Prostate gland (tissue), 2 donors: ENCODE measurements around the gene ADAMTSL1. TPM values are rescaled to one million over a fixed set of nuclear protein-coding genes. Genes with fewer than 3 reads are reported as not detected.

ENCODE experiments used
- DNase-seq: peaks from one replicate; pipeline ENCODE4 v3.0.0-alpha.2; 2019; ENCODE audit warnings: low spot score
- H3K27ac ChIP-seq, 2 donors: fragments of 200-600 bp; sonication (generic); 2 replicates each; pipeline ENCODE4 v1.5.1; 2017 to 2019
- H3K27me3 ChIP-seq: fragments of 200-600 bp; sonication (generic); replicated peaks from 2 replicates; pipeline ENCODE4 v1.5.1; 2019; ENCODE audit not compliant: insufficient read depth
- H3K36me3 ChIP-seq, 2 donors: fragments of 200-600 bp; sonication (generic); 1 replicate in 1 of 2; 2 replicates in 1 of 2; pipeline versions ENCODE4 v1.5.1 to v1.8.1; 2017 to 2019
- H3K4me1 ChIP-seq: fragments of 200-600 bp; sonication (generic); replicated peaks from 2 replicates; pipeline ENCODE4 v1.5.1; 2019
- H3K4me3 ChIP-seq, 2 donors: fragments of 200-600 bp; sonication (generic); 2 replicates each; pipeline ENCODE4 v1.5.1; 2017 to 2019
- H3K9me3 ChIP-seq: fragments of 200-600 bp; sonication (generic); 2 replicates; pipeline ENCODE4 v1.5.1; 2017
- CTCF ChIP-seq, 4 experiments: fragments of 200-600 bp in 2 of 4; fragments of 450-650 bp in 2 of 4; sonication (generic) in 2 of 4; IDR thresholded peaks; 1 replicate in 3 of 4; 2 replicates in 1 of 4; pipeline ENCODE4 v1.5.1; 2016 to 2019; ENCODE audit warnings: antibody characterized with exemption in 4 of 4, mild to moderate bottlenecking in 2 of 4, moderate library complexity in 2 of 4
- POLR2A ChIP-seq: fragments of 450-650 bp; IDR thresholded peaks from one replicate; pipeline ENCODE4 v1.6.1; 2016; ENCODE audit warnings: antibody characterized with exemption, mild to moderate bottlenecking
- POLR2AphosphoS5 ChIP-seq: sonication (generic); formaldehyde crosslinking; IDR thresholded peaks from one replicate; pipeline ENCODE4 v1.6.1; 2017; ENCODE audit warnings: antibody characterized with exemption
- WGBS: methylation state at CpG from one replicate; pipeline ENCODE4 v1.1.5; 2018; 5-methylcytosine and 5-hydroxymethylcytosine counted together
- intact Hi-C: fragments of 100-400 bp; cut with DNase I; formaldehyde crosslinking; loops from one replicate; pipeline ENCODE4 v1.14.2; 2022
- total RNA-seq, 2 donors: library from RNA; depleted of rRNA; stranded (reverse); fragments of >200 nt; gene quantifications; one replicate each; pipeline ENCODE4 v1.1.0, GENCODE V29; 2016

The ADAMTSL1 gene
- total RNA-seq, 2 donors from 2014 or later: 9.8 to 18.1 TPM

DNA sequence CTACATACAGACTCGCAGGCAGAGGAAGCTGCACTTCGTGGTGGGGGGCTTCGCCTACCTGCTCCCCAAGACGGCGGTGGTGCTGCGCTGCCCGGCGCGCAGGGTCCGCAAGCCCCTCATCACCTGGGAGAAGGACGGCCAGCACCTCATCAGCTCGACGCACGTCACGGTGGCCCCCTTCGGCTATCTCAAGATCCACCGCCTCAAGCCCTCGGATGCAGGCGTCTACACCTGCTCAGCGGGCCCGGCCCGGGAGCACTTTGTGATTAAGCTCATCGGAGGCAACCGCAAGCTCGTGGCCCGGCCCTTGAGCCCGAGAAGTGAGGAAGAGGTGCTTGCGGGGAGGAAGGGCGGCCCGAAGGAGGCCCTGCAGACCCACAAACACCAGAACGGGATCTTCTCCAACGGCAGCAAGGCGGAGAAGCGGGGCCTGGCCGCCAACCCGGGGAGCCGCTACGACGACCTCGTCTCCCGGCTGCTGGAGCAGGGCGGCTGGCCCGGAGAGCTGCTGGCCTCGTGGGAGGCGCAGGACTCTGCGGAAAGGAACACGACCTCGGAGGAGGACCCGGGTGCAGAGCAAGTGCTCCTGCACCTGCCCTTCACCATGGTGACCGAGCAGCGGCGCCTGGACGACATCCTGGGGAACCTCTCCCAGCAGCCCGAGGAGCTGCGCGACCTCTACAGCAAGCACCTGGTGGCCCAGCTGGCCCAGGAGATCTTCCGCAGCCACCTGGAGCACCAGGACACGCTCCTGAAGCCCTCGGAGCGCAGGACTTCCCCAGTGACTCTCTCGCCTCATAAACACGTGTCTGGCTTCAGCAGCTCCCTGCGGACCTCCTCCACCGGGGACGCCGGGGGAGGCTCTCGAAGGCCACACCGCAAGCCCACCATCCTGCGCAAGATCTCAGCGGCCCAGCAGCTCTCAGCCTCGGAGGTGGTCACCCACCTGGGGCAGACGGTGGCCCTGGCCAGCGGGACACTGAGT lies 303.2 kb downstream of the ADAMTSL1 start:
- no peaks in the 10 kb centered on the region for H3K27me3 ChIP-seq
- no peaks in the 10 kb centered on the region for H3K9me3 ChIP-seq
- TF ChIP-seq POLR2A (no peak), CTCF (IDR thresholded peaks at IDR 0.05) (no peak), POLR2AphosphoS5 (no peak)
- no peaks in the 10 kb centered on the region for H3K36me3 ChIP-seq
- no peak for DNase-seq
- no peaks in the 10 kb centered on the region for H3K4me1 ChIP-seq
- H3K27ac ChIP-seq: no peak overlapping the region
- intact Hi-C loops: no loop called here
- 98% methylated on average over 73 of the region's 73 CpGs for WGBS
- H3K4me3 ChIP-seq: no peak overlapping the region

GRCh38 chr9:18778147-18778546 lies 304.2 kb downstream of the ADAMTSL1 start:
- intact Hi-C loops: no loop called here
- 85% methylated on average over 2 of the region's 2 CpGs for WGBS

DNA sequence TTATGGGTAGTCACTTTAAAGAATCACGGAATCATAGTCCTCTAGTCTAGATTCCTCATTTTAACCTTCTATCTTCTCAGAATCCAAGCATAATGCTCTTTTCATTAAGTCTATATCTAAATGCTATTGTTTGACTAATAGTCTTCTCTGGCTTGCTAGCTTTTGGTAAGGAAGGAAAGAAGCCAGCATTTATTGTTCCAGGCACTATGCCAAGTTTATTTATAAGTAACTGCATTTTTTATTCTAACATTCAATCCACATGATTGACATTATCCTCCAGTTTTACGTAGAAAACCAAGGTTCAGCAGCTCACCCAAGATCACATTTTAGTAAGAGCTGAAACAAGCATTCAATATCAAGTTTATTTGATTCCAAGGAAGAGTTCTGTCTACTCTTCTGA lies 304.9 kb downstream of the ADAMTSL1 start:
- Histone ChIP-seq H3K4me3 (no peak overlapping the region), H3K27ac (no peak overlapping the region), H3K27me3 (no peaks in the 10 kb centered on the region), H3K36me3 (no peaks in the 10 kb centered on the region), H3K9me3 (no peaks in the 10 kb centered on the region), H3K4me1 (no peaks in the 10 kb centered on the region)
- no peak for DNase-seq
- TF ChIP-seq CTCF (IDR thresholded peaks at IDR 0.05) (no peak), POLR2AphosphoS5 (no peak), POLR2A (no peak)
- 87% methylated on average over 2 of the region's 2 CpGs for WGBS
- intact Hi-C loops: no loop called here

More at GRCh38 chr9:18778147-18778546, 304.2 kb downstream of the ADAMTSL1 start:
- Histone ChIP-seq H3K36me3 (no peaks in the 10 kb centered on the region), H3K4me3 (no peak overlapping the region), H3K4me1 (no peaks in the 10 kb centered on the region), H3K27ac (no peak overlapping the region), H3K9me3 (no peaks in the 10 kb centered on the region), H3K27me3 (no peaks in the 10 kb centered on the region)
- no peak for TF ChIP-seq CTCF (IDR thresholded peaks at IDR 0.05)
- no peak for TF ChIP-seq POLR2A
- no peak for TF ChIP-seq POLR2AphosphoS5
- no peak for DNase-seq

DNA sequence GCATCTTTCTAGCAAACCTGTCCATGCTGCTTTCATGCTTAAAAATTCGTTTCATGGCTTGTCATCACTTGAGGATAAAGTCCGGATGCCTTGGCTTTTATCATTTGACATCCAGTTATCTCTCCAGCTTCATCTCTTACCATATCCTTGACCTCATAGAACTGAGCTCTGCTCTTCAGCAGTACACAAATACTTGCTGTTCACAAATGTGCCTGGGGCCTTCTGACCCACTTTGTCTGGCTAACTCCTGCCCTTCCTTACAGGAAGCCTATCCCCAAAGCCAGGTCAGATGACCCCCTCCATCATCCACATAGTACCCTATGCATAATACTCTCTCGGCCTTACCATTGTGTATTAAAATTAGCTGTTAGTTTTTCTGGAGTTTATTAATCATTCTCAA lies 310.0 kb downstream of the ADAMTSL1 start:
- H3K36me3 ChIP-seq: no peaks in the 10 kb centered on the region
- no peaks in the 10 kb centered on the region for H3K4me1 ChIP-seq
- 71% methylated on average over 3 of the region's 3 CpGs for WGBS
- intact Hi-C loops: no loop called here
- H3K27ac ChIP-seq: no peak overlapping the region
- H3K9me3 ChIP-seq: no peaks in the 10 kb centered on the region
- no peak for DNase-seq
- TF ChIP-seq CTCF (IDR thresholded peaks at IDR 0.05): no peak
- TF ChIP-seq POLR2A: no peak
- TF ChIP-seq POLR2AphosphoS5: no peak
- no peak overlapping the region for H3K4me3 ChIP-seq
- H3K27me3 ChIP-seq: no peaks in the 10 kb centered on the region

DNA sequence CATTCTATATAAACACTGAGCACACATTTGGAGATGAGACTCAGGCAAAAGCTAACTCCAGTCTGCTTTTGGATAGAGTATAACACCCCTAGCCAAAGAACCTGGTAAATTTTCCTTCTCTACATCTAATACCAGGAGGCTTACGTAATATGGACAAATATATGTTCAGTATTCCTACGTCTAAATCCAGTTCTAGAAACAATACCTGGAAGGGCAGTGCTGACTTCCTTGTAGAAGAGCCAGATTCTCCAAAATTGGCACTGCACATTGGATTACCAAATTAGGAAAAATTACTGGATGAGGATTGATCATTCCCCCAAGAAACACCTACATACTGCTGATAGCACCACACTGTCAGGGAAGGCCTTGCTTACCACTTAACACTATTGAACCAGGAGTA lies 311.7 kb downstream of the ADAMTSL1 start:
- no peak overlapping the region for H3K27ac ChIP-seq
- intact Hi-C loops: no loop called here
- no peak for TF ChIP-seq CTCF (IDR thresholded peaks at IDR 0.05)
- TF ChIP-seq POLR2AphosphoS5: no peak
- TF ChIP-seq POLR2A: no peak
- no peaks in the 10 kb centered on the region for H3K9me3 ChIP-seq
- no peaks in the 10 kb centered on the region for H3K36me3 ChIP-seq
- DNase-seq: no peak
- H3K4me3 ChIP-seq: no peak overlapping the region
- WGBS: 73% methylated on average over 2 of the region's 2 CpGs
- no peaks in the 10 kb centered on the region for H3K27me3 ChIP-seq
- H3K4me1 ChIP-seq: no peaks in the 10 kb centered on the region
